Measurements from ENCODE around the gene NEGR1. TPM values are rescaled to one million over a fixed set of nuclear protein-coding genes. Genes with fewer than 3 reads are reported as not detected.

NEGR1 gene
- total and polyA plus RNA-seq, 2 donors (not counting 3 experiments of a cell fraction or from before 2014, with no cell fraction given), result 6.8 to 21.8 TPM

DNA sequence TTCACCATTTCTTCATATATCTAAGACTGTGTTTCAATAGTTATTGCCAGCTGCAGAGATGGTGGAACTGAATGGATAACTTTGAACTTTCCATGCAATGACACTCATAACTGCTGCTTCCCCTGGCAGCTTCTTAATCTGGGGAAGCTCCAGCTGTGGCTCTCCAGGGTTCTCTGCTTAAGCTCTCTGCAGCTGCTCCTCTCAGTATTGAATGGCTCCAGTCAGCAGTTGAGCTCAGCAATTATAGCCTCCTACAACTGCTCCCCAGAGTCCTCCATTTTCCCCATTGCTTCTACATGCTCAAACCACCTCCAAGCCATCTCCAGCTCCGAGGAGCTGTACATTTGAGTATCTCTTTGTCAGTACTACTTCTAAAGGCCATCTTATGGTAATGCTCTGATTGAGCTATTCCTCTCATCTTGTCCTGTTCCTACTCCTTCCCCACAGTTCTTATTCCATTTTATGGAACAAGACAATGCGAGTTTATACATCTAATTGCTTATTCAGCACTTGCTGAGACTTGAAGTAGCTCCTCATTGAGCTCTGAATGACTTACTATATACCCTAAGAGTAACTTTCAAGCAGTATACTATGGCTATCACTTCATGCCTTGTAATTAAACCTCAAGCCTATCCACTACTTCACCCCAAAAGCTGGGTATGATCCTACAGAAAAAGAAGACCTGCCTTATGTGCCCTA is 362.4 kb downstream of the NEGR1 start:
- Histone ChIP-seq H3K9me1 (replicated peaks; ENCODE audit: control insufficient read depth, extremely low read depth, insufficient read depth, low read length) (no peaks in the 10 kb centered on the region), H3K79me2 (ENCODE audit: control insufficient read depth, insufficient read depth, low read length) (no peaks in the 10 kb centered on the region), H3K9me3 (replicated peaks; ENCODE audit: control insufficient read depth, insufficient read depth, low read length) (no peaks in the 10 kb centered on the region), H3K4me2 (ENCODE audit: insufficient read depth, low read length) (no peak overlapping the region), H3K27ac (ENCODE audit: insufficient read depth, low read depth, low read length) (no peak overlapping the region), H2AFZ (ENCODE audit: low read depth, low read length) (no peak overlapping the region), H3K36me3 (ENCODE audit: control insufficient read depth in 2 of 2, extremely low read depth in 1 of 2, insufficient read depth in 2 of 2, low read length in 2 of 2) (no peaks in the 10 kb centered on the region), H3K4me3 (replicated peaks in 1 of 3; ENCODE audit: insufficient read depth in 1 of 3, low read depth in 1 of 3, low read length in 3 of 3) (no peak overlapping the region), H4K20me1 (replicated peaks; ENCODE audit: control insufficient read depth, extremely low read depth, insufficient read depth, low read length) (no peaks in the 10 kb centered on the region), H3K9ac (replicated peaks; ENCODE audit: extremely low read depth, insufficient read depth, low read length) (no peak overlapping the region), H3K4me1 (ENCODE audit: control insufficient read depth, extremely low read depth, insufficient read depth, low read length) (no peaks in the 10 kb centered on the region), H3K27me3 (ENCODE audit: control insufficient read depth in 2 of 2, insufficient read depth in 2 of 2, low read length in 2 of 2) (no peaks in the 10 kb centered on the region)
- intact Hi-C loops (cut with micrococcal nuclease) (no loop called here), dilution Hi-C loops (cut with MboI; ENCODE audit: extremely low pct_ligation_motif_present, low sequenced_read_pairs) (no loop called here)
- ChIA-PET CTCF (interaction anchor here (0.9 to 2.4 kb wide), 5 partner anchors 10 to 118 kb away, joined by 3 to 9 read pairs (median 3); no protein-coding TSS in a partner anchor), POLR2A (no interaction called here)
- no peak for TF ChIP-seq EZH2 (IDR thresholded peaks at IDR 0.05; ENCODE audit: borderline replicate concordance, low read depth, low read length, severe bottlenecking)
- no TSS peak for BruUV-seq (replicated peaks)
- no peak for FAIRE-seq
- DNase-seq (ENCODE audit: low read depth, low spot score), result no peak

DNA sequence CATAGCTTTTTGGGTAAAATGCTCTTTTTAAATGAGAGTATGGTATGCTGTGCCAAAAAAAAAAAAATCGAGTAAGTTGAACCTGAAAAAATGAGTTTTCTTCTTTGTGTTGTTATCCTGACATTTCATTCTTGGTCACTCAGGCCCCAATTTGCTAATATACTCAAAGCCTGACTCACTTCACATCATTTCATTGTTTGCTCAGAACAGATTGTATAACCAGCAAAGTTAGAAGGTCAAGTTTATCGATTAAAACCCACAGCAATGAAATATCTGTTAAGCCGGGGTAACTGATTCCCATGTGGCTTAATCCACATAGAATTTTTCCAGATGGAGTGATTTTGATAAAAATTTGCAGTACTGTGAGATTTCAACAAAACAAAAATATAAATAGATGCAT is 363.7 kb downstream of the NEGR1 start:
- H3K9ac ChIP-seq (replicated peaks; ENCODE audit: extremely low read depth, insufficient read depth, low read length), result no peak overlapping the region
- DNase-seq (ENCODE audit: low read depth, low spot score), result no peak
- no peaks in the 10 kb centered on the region for H3K9me3 ChIP-seq (replicated peaks; ENCODE audit: control insufficient read depth, insufficient read depth, low read length)
- CTCF ChIA-PET, result interaction anchor here (0.6 to 2.4 kb wide), 2 partner anchors 14 to 50 kb away, joined by 3 to 9 read pairs; no protein-coding TSS in a partner anchor
- H4K20me1 ChIP-seq (replicated peaks; ENCODE audit: control insufficient read depth, extremely low read depth, insufficient read depth, low read length), result no peaks in the 10 kb centered on the region
- H3K4me3 ChIP-seq (replicated peaks in 1 of 3; ENCODE audit: insufficient read depth in 1 of 3, low read depth in 1 of 3, low read length in 3 of 3), result no peak overlapping the region
- H3K4me2 ChIP-seq (ENCODE audit: insufficient read depth, low read length), result no peak overlapping the region
- POLR2A ChIA-PET, result no interaction called here
- no peaks in the 10 kb centered on the region for H3K79me2 ChIP-seq (ENCODE audit: control insufficient read depth, insufficient read depth, low read length)
- FAIRE-seq, result no peak
- dilution Hi-C loops (cut with MboI; ENCODE audit: extremely low pct_ligation_motif_present, low sequenced_read_pairs), result no loop called here
- H2AFZ ChIP-seq (ENCODE audit: low read depth, low read length), result no peak overlapping the region
- H3K27ac ChIP-seq (ENCODE audit: insufficient read depth, low read depth, low read length), result no peak overlapping the region
- H3K9me1 ChIP-seq (replicated peaks; ENCODE audit: control insufficient read depth, extremely low read depth, insufficient read depth, low read length), result no peaks in the 10 kb centered on the region
- intact Hi-C loops (cut with micrococcal nuclease), result no loop called here
- H3K4me1 ChIP-seq (ENCODE audit: control insufficient read depth, extremely low read depth, insufficient read depth, low read length), result no peaks in the 10 kb centered on the region
- H3K27me3 ChIP-seq (ENCODE audit: control insufficient read depth in 2 of 2, insufficient read depth in 2 of 2, low read length in 2 of 2), result no peaks in the 10 kb centered on the region
- no TSS peak for BruUV-seq (replicated peaks)
- TF ChIP-seq, protein P1, sequence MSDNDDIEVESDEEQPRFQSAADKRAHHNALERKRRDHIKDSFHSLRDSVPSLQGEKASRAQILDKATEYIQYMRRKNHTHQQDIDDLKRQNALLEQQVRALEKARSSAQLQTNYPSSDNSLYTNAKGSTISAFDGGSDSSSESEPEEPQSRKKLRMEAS (IDR thresholded peaks at IDR 0.05; ENCODE audit: insufficient read depth, insufficient read length), result no peak
- no peak for TF ChIP-seq GATA2 (IDR thresholded peaks at IDR 0.05; ENCODE audit: insufficient read depth, insufficient read length, low read depth, low read length)
- TF ChIP-seq, protein P2, sequence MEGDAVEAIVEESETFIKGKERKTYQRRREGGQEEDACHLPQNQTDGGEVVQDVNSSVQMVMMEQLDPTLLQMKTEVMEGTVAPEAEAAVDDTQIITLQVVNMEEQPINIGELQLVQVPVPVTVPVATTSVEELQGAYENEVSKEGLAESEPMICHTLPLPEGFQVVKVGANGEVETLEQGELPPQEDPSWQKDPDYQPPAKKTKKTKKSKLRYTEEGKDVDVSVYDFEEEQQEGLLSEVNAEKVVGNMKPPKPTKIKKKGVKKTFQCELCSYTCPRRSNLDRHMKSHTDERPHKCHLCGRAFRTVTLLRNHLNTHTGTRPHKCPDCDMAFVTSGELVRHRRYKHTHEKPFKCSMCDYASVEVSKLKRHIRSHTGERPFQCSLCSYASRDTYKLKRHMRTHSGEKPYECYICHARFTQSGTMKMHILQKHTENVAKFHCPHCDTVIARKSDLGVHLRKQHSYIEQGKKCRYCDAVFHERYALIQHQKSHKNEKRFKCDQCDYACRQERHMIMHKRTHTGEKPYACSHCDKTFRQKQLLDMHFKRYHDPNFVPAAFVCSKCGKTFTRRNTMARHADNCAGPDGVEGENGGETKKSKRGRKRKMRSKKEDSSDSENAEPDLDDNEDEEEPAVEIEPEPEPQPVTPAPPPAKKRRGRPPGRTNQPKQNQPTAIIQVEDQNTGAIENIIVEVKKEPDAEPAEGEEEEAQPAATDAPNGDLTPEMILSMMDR (IDR thresholded peaks at IDR 0.05; ENCODE audit: extremely low read depth in 1 of 2, insufficient read depth in 1 of 2, low read depth in 1 of 2, low read length in 2 of 2), result no peak
- no peak for TF ChIP-seq JUN (IDR thresholded peaks at IDR 0.05; ENCODE audit: borderline replicate concordance, insufficient read depth, insufficient read length, low read depth)
- no peak for TF ChIP-seq EZH2 (IDR thresholded peaks at IDR 0.05; ENCODE audit: borderline replicate concordance, low read depth, low read length, severe bottlenecking)
- TF ChIP-seq FOS (IDR thresholded peaks at IDR 0.05; ENCODE audit: borderline replicate concordance, insufficient read depth, low read length), result no peak
- TF ChIP-seq POLR2A (IDR thresholded peaks at IDR 0.05; ENCODE audit: low read depth, low read length), result no peak
- no peaks in the 10 kb centered on the region for H3K36me3 ChIP-seq (ENCODE audit: control insufficient read depth in 2 of 2, extremely low read depth in 1 of 2, insufficient read depth in 2 of 2, low read length in 2 of 2)
